HG02970 (cell line): ENCODE data around the gene DCAF10.
"Not testable (repeated sequence)": the region's sequence is repeated elsewhere in the genome, so short reads cannot be mapped to it uniquely, and the experiment has no call there.

ENCODE experiments used
- ATAC-seq: cut with Tn5 transposase; IDR thresholded peaks from one replicate; pipeline ENCODE4 v1.9.1; 2021; ENCODE audit warnings: mild to moderate bottlenecking, moderate library complexity, moderate number of reproducible peaks; ENCODE audit not compliant: unreplicated experiment, low FRiP score

DCAF10 gene

GRCh38 chr9:37856551-37856950 is 56.0 kb downstream of the DCAF10 start:
- no peak for ATAC-seq

GRCh38 chr9:37859043-37859442 is 58.4 kb downstream of the DCAF10 start:
- no peak for ATAC-seq

GRCh38 chr9:37862530-37862929 is 61.9 kb downstream of the DCAF10 start:
- ATAC-seq = no peak

- no peak for ATAC-seq
Measured at GRCh38 chr9:37870081-37870798, 69.6 kb downstream of the DCAF10 start.

GRCh38 chr9:37870799-37871176 is 70.2 kb downstream of the DCAF10 start:
- no peak for ATAC-seq

- no peak for ATAC-seq
Measured at GRCh38 chr9:37873955-37874354, 73.4 kb downstream of the DCAF10 start.

GRCh38 chr9:37876376-37876775 is 75.8 kb downstream of the DCAF10 start:
- ATAC-seq = no peak

- no peak for ATAC-seq
Measured at GRCh38 chr9:37880916-37881479, 80.4 kb downstream of the DCAF10 start.

GRCh38 chr9:37887977-37888583 is 87.5 kb downstream of the DCAF10 start:
- not testable (repeated sequence) for ATAC-seq

GRCh38 chr9:37889536-37889935 is 88.9 kb downstream of the DCAF10 start:
- ATAC-seq = no peak

GRCh38 chr9:37891042-37891441 is 90.4 kb downstream of the DCAF10 start:
- not testable (repeated sequence) for ATAC-seq

- no peak for ATAC-seq
Measured at GRCh38 chr9:37892063-37892462, 91.5 kb downstream of the DCAF10 start.

GRCh38 chr9:37897665-37898064 is 97.1 kb downstream of the DCAF10 start:
- ATAC-seq = no peak

- no peak for ATAC-seq
Measured at GRCh38 chr9:37899041-37899440, 98.4 kb downstream of the DCAF10 start.

GRCh38 chr9:37902131-37902530 is 101.5 kb downstream of the DCAF10 start:
- ATAC-seq = no peak

- peak; percentile 1 for ATAC-seq
Measured at GRCh38 chr9:37902796-37903646, 102.4 kb downstream of the DCAF10 start.

GRCh38 chr9:37903647-37904444 is 103.2 kb downstream of the DCAF10 start, which contains the start of gene SLC25A51:
TSS of gene SLC25A51 (minus strand) at chr9:37904127. CDS start at chr9:37888550, 15,577 bp downstream.
- peak; percentile 87 for ATAC-seq

- no peak for ATAC-seq
Measured at GRCh38 chr9:37904445-37905130, 104.0 kb downstream of the DCAF10 start.

- ATAC-seq = no peak
Measured at GRCh38 chr9:37905131-37905505, 104.5 kb downstream of the DCAF10 start.

- ATAC-seq = no peak
Measured at GRCh38 chr9:37905776-37906175, 105.2 kb downstream of the DCAF10 start.
